Body of pancreas (tissue), 2 donors: ENCODE data around the gene CST2. TPM values are rescaled to one million over a fixed set of nuclear protein-coding genes. Genes with fewer than 3 reads are reported as not detected.

Source experiments
- total RNA-seq, 2 donors: library from RNA; depleted of rRNA; stranded (reverse); fragments of >200 nt; gene quantifications; one replicate each; pipeline ENCODE4 v1.1.0, GENCODE V29; 2016

Gene CST2
- total RNA-seq, 2 donors from 2014 or later: not detected

Other genes with a start within 250 kb of the CST2 start
- gene CST9, start 220.8 kb downstream of the CST2 start, total RNA-seq: 1 to 10 TPM in 1 of 2 donors, not detected in 1; 3.6 TPM
- 100 to 1,000 TPM; 491 to 654 TPM for gene CST3, start 188.8 kb downstream of the CST2 start, total RNA-seq
- not detected for gene CST4, start 137.7 kb downstream of the CST2 start, total RNA-seq
- gene CST1, start 75.8 kb downstream of the CST2 start, total RNA-seq: not detected
- not detected for gene CST5, start 53.0 kb upstream of the CST2 start, total RNA-seq
- 1 to 10 TPM in 1 of 2 donors, not detected in 1; 3.4 TPM for gene GGTLC1, start 162.1 kb upstream of the CST2 start, total RNA-seq